MM.1S (cell line): ENCODE results near the gene RHBDL2.
"Not testable (repeated sequence)": the region's sequence is repeated elsewhere in the genome, so short reads cannot be mapped to it uniquely, and the experiment has no call there.

Experiments used
- DNase-seq: peaks from one replicate; pipeline ENCODE4 v3.0.0-alpha.2; 2015
- H2AFZ ChIP-seq: fragments of 300-600 bp; sonication (generic); 2 replicates; pipeline ENCODE4 v1.6.0; 2016; ENCODE audit warnings: antibody characterized with exemption, low read length
- H3F3A ChIP-seq: fragments of 300-600 bp; sonication (generic); 2 replicates; pipeline ENCODE4 v1.6.1; 2016; ENCODE audit warnings: mild to moderate bottlenecking, antibody characterized with exemption, low read length, moderate library complexity, mixed read lengths; ENCODE audit not compliant: insufficient read depth
- H3K27ac ChIP-seq: fragments of 300-600 bp; sonication (generic); 2 replicates; pipeline ENCODE4 v1.5.1; 2016; ENCODE audit warnings: mild to moderate bottlenecking, low read length
- H3K27me3 ChIP-seq: fragments of 300-600 bp; sonication (generic); replicated peaks from 2 replicates; pipeline ENCODE4 v1.6.0; 2016; ENCODE audit warnings: low read length; ENCODE audit not compliant: insufficient read depth
- H3K36me3 ChIP-seq: fragments of 300-600 bp; sonication (generic); replicated peaks from 2 replicates; pipeline ENCODE4 v1.6.1; 2016; ENCODE audit warnings: mild to moderate bottlenecking, low read length, mixed read lengths; ENCODE audit not compliant: insufficient read depth
- H3K4me1 ChIP-seq: fragments of 300-600 bp; sonication (generic); 2 replicates; pipeline ENCODE4 v1.6.1; 2016; ENCODE audit warnings: low read length, mixed read lengths
- H3K4me2 ChIP-seq: fragments of 300-600 bp; sonication (generic); 2 replicates; pipeline ENCODE4 v1.6.0; 2016; ENCODE audit warnings: low read depth, low read length
- H3K4me3 ChIP-seq: fragments of 300-600 bp; sonication (generic); 2 replicates; pipeline ENCODE4 v1.5.1; 2016; ENCODE audit warnings: low read length, mixed read lengths
- H3K79me2 ChIP-seq: fragments of 300-600 bp; sonication (generic); 2 replicates; pipeline ENCODE4 v1.6.1; 2016; ENCODE audit warnings: mixed run types, low read length, mixed read lengths
- H3K9ac ChIP-seq: fragments of 300-600 bp; sonication (generic); 2 replicates; pipeline ENCODE4 v1.6.1; 2016; ENCODE audit warnings: low read length, mixed read lengths
- H3K9me2 ChIP-seq: fragments of 300-600 bp; sonication (generic); replicated peaks from 2 replicates; pipeline ENCODE4 v1.6.1; 2016; ENCODE audit warnings: mild to moderate bottlenecking, low read length, mixed read lengths; ENCODE audit not compliant: insufficient read depth
- H3K9me3 ChIP-seq: fragments of 300-600 bp; sonication (generic); replicated peaks from 2 replicates; pipeline ENCODE4 v1.6.1; 2016; ENCODE audit warnings: mild to moderate bottlenecking, low read length, mixed read lengths; ENCODE audit not compliant: insufficient read depth
- H4K20me1 ChIP-seq: fragments of 300-600 bp; sonication (generic); 2 replicates; pipeline ENCODE4 v1.6.1; 2016; ENCODE audit warnings: mild to moderate bottlenecking, low read length, moderate library complexity, mixed read lengths; ENCODE audit not compliant: insufficient read depth
- CTCF ChIP-seq: fragments of 300-600 bp; sonication (generic); IDR thresholded peaks from 2 replicates; pipeline ENCODE4 v1.5.1; 2016; ENCODE audit warnings: antibody characterized with exemption, low read length, mixed read lengths
- EZH2 ChIP-seq: fragments of 300-600 bp; sonication (generic); optimal IDR thresholded peaks from 2 replicates; pipeline ENCODE3; 2017; ENCODE audit warnings: low read depth, mild to moderate bottlenecking, antibody characterized with exemption, low read length, mixed read lengths
- EZH2phosphoT487 ChIP-seq: fragments of 300-600 bp; sonication (generic); IDR thresholded peaks from 2 replicates; pipeline ENCODE4 v1.6.1; 2018; ENCODE audit warnings: antibody characterized with exemption, low read length

Gene RHBDL2

GRCh38 chr1:38973659-38974437, 32.2 kb upstream of the RHBDL2 start:
- H4K20me1 ChIP-seq = no peaks in the 10 kb centered on the region
- H3K9me2 ChIP-seq = no peaks in the 10 kb centered on the region
- H3K4me3 ChIP-seq = no peak overlapping the region
- no peaks in the 10 kb centered on the region for H3K9me3 ChIP-seq
- H2AFZ ChIP-seq = no peak overlapping the region
- no peaks in the 10 kb centered on the region for H3K27me3 ChIP-seq
- H3K36me3 ChIP-seq = no peaks in the 10 kb centered on the region
- H3F3A ChIP-seq = no peaks in the 10 kb centered on the region
- H3K79me2 ChIP-seq = no peaks in the 10 kb centered on the region
- no peak overlapping the region for H3K27ac ChIP-seq
- H3K4me1 ChIP-seq = no peaks in the 10 kb centered on the region
- DNase-seq = no peak
- TF ChIP-seq EZH2 (no peak), CTCF (no peak), EZH2phosphoT487 (no peak)
- no peak overlapping the region for H3K4me2 ChIP-seq
- no peak overlapping the region for H3K9ac ChIP-seq

GRCh38 chr1:38973145-38973544, 31.5 kb upstream of the RHBDL2 start:
- H3K4me2 ChIP-seq, H3K79me2 ChIP-seq, H2AFZ ChIP-seq: not testable (repeated sequence)

GRCh38 chr1:38964140-38964548, 22.5 kb upstream of the RHBDL2 start:
- Histone ChIP-seq H3K36me3 (no peaks in the 10 kb centered on the region), H3K4me1 (no peaks in the 10 kb centered on the region), H3K27me3 (no peaks in the 10 kb centered on the region), H3F3A (no peaks in the 10 kb centered on the region), H2AFZ (0 out of 2 replicates have a peak overlapping the region, but pooled peaks have one; percentile 30), H3K4me3 (no peak overlapping the region), H3K79me2 (no peaks in the 10 kb centered on the region), H3K4me2 (no peak overlapping the region), H3K9me2 (no peaks in the 10 kb centered on the region), H3K27ac (no peak overlapping the region), H3K9me3 (no peaks in the 10 kb centered on the region), H4K20me1 (no peaks in the 10 kb centered on the region), H3K9ac (no peak overlapping the region)
- TF ChIP-seq CTCF = peak; percentile 41
- no peak for TF ChIP-seq EZH2phosphoT487
- no peak for TF ChIP-seq EZH2
- DNase-seq = no peak

More at GRCh38 chr1:38973145-38973544, 31.5 kb upstream of the RHBDL2 start:
- H3K4me1 ChIP-seq, H3K9me2 ChIP-seq, H3K9me3 ChIP-seq, H3K4me3 ChIP-seq, H3K36me3 ChIP-seq, H4K20me1 ChIP-seq, H3K27me3 ChIP-seq, H3K9ac ChIP-seq, H3K27ac ChIP-seq, H3F3A ChIP-seq, DNase-seq: not testable (repeated sequence)

DNA sequence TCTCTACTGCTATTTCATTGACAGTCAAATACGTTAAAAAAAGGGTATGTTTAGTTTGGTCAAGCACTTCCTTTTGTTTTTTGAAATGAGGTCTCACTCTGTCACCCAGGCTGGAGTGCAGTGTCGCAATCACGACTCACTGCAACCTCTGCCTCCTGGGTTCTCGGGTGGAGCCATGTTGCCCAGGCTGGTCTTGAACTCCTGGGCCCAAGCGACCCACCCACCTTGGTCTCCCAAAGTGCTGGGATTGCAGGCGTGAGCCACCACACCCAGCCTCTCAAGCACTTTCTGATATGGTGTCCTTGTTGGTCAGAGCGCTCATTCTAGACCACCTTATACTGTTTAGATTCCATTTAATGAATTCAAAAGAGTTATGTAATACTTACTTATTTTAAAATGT, 20.9 kb upstream of the RHBDL2 start:
- Histone ChIP-seq H3K27ac (no peak overlapping the region), H3K9ac (no peak overlapping the region), H3K36me3 (no peaks in the 10 kb centered on the region), H3K4me1 (no peaks in the 10 kb centered on the region), H3K9me3 (no peaks in the 10 kb centered on the region), H3K9me2 (no peaks in the 10 kb centered on the region), H3K4me3 (no peak overlapping the region), H2AFZ (no peak overlapping the region), H3F3A (no peaks in the 10 kb centered on the region), H3K4me2 (no peak overlapping the region), H3K27me3 (no peaks in the 10 kb centered on the region), H4K20me1 (no peaks in the 10 kb centered on the region), H3K79me2 (no peaks in the 10 kb centered on the region)
- no peak for TF ChIP-seq EZH2phosphoT487
- TF ChIP-seq CTCF = no peak
- TF ChIP-seq EZH2 = no peak
- no peak for DNase-seq
